HG02588 (cell line): Measurements from ENCODE around the gene ACVR1C.
"Not testable (repeated sequence)": the region's sequence is repeated elsewhere in the genome, so short reads cannot be mapped to it uniquely, and the experiment has no call there.

ENCODE experiments used
- ATAC-seq: cut with Tn5 transposase; IDR thresholded peaks from one replicate; pipeline ENCODE4 v1.9.1; 2021; ENCODE audit warnings: mild to moderate bottlenecking, moderate library complexity; ENCODE audit not compliant: unreplicated experiment

ACVR1C gene

GRCh38 chr2:157587576-157587975 lies 41.1 kb downstream of the ACVR1C start:
- ATAC-seq = no peak

- ATAC-seq = no peak
These were observed 54.5 kb downstream of the ACVR1C start for GRCh38 chr2:157574165-157574564.

- ATAC-seq = no peak
These were observed 55.9 kb downstream of the ACVR1C start for GRCh38 chr2:157572725-157573124.

GRCh38 chr2:157566623-157567022 lies 62.0 kb downstream of the ACVR1C start:
- not testable (repeated sequence) for ATAC-seq

GRCh38 chr2:157566113-157566512 lies 62.6 kb downstream of the ACVR1C start:
- not testable (repeated sequence) for ATAC-seq

GRCh38 chr2:157565550-157565949 lies 63.1 kb downstream of the ACVR1C start:
- ATAC-seq = no peak

- ATAC-seq = no peak
These were observed 68.8 kb downstream of the ACVR1C start for GRCh38 chr2:157559890-157560289.

- no peak for ATAC-seq
These were observed 69.2 kb downstream of the ACVR1C start for GRCh38 chr2:157559461-157559860.

GRCh38 chr2:157559061-157559460 lies 69.6 kb downstream of the ACVR1C start:
- ATAC-seq = no peak

- no peak for ATAC-seq
These were observed 70.9 kb downstream of the ACVR1C start for GRCh38 chr2:157557770-157558169.

- no peak for ATAC-seq
These were observed 88.6 kb downstream of the ACVR1C start for GRCh38 chr2:157540102-157540501.

- no peak for ATAC-seq
These were observed 90.6 kb downstream of the ACVR1C start for GRCh38 chr2:157538064-157538463.

GRCh38 chr2:157536815-157537214 lies 91.8 kb downstream of the ACVR1C start:
- no peak for ATAC-seq

GRCh38 chr2:157528963-157529751 lies 99.5 kb downstream of the ACVR1C start:
- ATAC-seq = no peak

GRCh38 chr2:157526070-157526469 lies 102.6 kb downstream of the ACVR1C start:
- ATAC-seq = no peak

- ATAC-seq = no peak
These were observed 105.1 kb downstream of the ACVR1C start for GRCh38 chr2:157523270-157524247.

GRCh38 chr2:157514966-157515365 lies 113.7 kb downstream of the ACVR1C start:
- not testable (repeated sequence) for ATAC-seq

GRCh38 chr2:157509744-157510143 lies 118.9 kb downstream of the ACVR1C start:
- no peak for ATAC-seq

- ATAC-seq = no peak
These were observed 120.0 kb downstream of the ACVR1C start for GRCh38 chr2:157508676-157509075.

- no peak for ATAC-seq
These were observed 122.1 kb downstream of the ACVR1C start for GRCh38 chr2:157506586-157506985.

GRCh38 chr2:157504623-157505022 lies 124.0 kb downstream of the ACVR1C start:
- ATAC-seq = no peak

GRCh38 chr2:157501026-157501425 lies 127.6 kb downstream of the ACVR1C start:
- ATAC-seq = no peak
